ENCODE data around the gene TOMM40.
A peak's percentile ranks its signal among the peaks of the same experiment; 100 is the strongest.
"Not testable (repeated sequence)": the region's sequence is repeated elsewhere in the genome, so short reads cannot be mapped to it uniquely, and the experiment has no call there.

The TOMM40 gene

DNA sequence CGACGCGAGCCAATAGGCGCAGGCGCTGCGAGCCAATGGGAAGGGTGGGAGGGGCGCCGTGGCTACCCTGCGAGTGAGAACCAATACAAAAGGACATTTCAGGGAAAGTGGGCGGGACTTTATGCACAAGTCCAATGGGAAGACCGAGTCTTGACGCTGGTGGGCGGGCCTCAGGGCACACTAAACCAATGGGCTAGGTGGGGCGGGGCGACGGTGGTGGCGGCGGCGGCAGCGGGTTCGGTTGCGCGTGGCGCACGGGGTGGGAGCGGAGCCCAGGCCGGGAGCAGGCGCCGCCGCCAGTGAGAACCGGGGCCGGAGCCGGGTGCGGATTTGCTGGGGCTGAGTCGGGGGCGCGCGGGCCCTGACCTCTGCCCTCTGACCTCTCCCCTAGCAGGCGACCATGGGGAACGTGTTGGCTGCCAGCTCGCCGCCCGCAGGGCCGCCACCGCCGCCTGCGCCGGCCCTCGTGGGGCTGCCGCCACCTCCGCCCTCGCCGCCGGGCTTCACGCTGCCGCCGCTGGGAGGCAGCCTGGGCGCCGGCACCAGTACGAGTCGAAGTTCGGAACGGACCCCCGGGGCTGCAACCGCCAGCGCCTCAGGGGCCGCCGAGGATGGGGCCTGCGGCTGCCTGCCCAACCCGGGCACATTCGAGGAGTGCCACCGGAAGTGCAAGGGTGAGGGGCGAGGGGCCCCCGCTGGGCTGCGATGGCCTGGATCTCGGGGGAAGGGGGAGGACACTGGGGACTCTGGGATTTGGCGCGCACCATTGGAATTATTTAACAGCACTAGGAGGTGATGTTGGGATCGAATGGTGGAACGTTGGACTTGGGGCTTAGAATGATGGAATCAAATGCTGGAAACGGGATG lies at the start of gene TOMM40:
Gene TOMM40, plus strand, starts transcription at position 239 of the 867 bp plus-strand sequence. Its CDS starts 162 bp downstream, at position 401.
- DNase-seq = peak; percentile 100

GRCh38 chr19:44845286-44845611 lies 45.8 kb upstream of the TOMM40 start:
- DNase-seq = no peak

- DNase-seq = peak; percentile 95
Observed at GRCh38 chr19:44845612-44846454, 45.2 kb upstream of the TOMM40 start, which contains the start of gene NECTIN2. Gene NECTIN2 (plus strand): TSS chr19:44846297. CDS start chr19:44846526, 229 bp downstream.

GRCh38 chr19:44846455-44847143 lies 44.5 kb upstream of the TOMM40 start:
- DNase-seq = no peak

- no peak for DNase-seq
Observed at GRCh38 chr19:44847144-44848035, 43.7 kb upstream of the TOMM40 start.

- DNase-seq = no peak
Observed at GRCh38 chr19:44848036-44848811, 42.8 kb upstream of the TOMM40 start.

DNA sequence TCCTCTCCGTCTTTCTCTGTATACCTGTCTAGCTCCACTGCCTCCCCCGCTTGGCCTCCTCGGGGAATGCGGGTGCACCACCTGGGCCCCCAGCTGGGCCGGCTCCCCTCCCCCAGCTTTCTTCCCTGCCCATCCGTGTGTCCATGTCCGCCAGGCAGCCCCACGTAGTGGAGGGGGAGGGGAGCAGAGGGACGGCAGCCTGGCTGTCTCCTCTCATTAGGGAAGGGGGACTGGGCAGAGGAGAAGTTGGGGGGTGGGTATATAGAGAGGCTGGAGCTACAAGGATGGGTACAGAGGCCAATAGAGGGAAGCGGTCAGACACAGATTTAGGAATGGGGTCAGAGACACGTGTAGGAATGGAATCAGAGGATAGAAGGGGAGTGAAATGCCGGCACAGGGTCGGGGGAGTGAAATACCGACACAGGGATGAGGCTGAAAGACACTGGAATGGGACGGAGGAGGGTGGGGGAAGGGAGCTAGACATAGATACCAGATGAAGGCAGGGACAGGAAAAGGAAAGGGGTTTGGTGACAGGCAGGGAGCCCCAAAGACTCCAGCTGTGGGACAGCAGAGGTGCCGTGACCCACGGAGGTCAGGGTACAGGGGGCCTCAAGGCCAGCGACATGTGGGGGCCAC lies 42.1 kb upstream of the TOMM40 start:
- DNase-seq = no peak

DNA sequence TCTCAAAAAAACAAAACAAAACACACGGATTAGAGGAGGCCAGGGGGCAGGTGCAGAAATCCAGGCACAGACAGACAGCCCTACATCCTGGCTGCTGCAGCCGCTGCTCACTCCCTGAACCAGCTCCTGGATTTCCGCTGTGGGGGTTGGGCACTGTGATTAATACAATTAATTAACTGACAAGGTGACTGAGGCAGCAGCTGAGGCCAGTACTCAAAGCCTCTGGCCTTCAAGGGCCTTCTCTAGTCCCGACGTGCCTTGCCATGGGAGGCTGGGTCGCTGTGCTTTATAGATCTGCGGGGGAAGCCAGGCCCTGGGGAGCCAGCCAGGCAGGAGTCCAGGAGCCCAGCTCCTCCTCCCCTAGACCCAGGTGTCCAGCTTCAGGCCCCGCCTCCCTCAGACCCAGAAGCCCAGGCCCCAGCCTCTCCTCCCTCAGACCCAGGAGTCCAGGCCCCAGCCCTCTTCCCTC lies 40.4 kb upstream of the TOMM40 start:
- DNase-seq = no peak

DNA sequence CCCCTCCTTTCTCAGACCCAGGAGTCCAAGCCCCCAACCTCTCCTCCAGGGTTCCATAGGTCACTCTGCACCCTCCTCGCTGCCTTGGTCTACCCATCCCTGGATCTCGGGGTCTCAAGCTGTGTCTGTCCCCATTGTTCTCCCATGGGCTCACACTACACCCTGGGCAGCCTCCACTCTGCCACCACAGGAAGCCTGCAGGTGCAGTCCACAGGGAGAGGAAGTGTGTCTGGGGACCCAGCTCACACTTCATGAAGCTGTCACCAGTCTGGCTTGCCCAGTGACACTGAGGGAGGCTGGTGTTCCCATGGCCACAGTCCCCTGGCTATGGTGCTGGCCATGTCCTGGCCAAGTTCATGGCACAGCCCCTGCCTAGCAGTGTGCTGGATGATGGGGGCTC lies 39.6 kb upstream of the TOMM40 start:
- DNase-seq = no peak

DNA sequence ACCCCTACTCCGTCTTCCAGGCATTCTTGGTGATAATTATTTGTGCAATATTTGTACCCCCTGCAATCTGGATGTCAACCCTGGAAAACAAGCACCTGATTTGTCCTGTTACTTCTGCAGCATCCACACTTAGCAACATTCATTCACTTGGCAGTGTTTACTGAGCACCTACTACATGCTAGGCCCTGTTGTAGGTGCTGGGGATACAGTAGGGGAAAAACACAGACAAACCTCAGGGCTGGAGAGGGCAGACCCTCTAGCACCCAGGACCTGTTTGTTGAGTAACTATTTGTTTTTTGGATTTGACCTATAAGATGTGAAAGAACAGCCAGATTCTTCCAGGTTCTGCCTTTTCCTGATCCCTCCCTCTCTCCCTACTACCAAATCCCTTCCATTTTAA lies 35.4 kb upstream of the TOMM40 start:
- no peak for DNase-seq

GRCh38 chr19:44856421-44857083 lies 34.5 kb upstream of the TOMM40 start:
- peak; percentile 48 for DNase-seq

DNA sequence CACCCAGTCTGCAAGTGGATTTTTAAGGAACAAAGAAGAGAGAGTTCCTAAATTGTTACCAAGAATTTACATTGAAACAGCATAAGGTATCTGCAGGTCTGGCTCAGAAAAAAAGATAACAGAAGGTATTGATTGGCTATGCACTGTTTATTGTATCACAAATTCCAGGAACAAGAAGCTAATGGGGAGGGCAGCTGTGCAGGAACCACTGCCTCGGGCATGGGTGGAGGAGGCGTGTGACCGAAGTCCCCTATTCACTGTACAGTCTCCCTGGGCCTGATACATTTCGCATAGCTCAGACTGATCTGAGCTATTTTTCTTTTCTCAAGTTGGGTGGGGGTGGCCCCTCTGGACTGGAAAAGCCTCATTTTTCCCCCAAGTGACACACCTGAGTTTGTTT lies 33.2 kb upstream of the TOMM40 start:
- no peak for DNase-seq

- not testable (repeated sequence) for DNase-seq
Observed at GRCh38 chr19:44861576-44861975, 29.5 kb upstream of the TOMM40 start.

- no peak for DNase-seq
Observed at GRCh38 chr19:44863990-44864389, 27.1 kb upstream of the TOMM40 start.

DNA sequence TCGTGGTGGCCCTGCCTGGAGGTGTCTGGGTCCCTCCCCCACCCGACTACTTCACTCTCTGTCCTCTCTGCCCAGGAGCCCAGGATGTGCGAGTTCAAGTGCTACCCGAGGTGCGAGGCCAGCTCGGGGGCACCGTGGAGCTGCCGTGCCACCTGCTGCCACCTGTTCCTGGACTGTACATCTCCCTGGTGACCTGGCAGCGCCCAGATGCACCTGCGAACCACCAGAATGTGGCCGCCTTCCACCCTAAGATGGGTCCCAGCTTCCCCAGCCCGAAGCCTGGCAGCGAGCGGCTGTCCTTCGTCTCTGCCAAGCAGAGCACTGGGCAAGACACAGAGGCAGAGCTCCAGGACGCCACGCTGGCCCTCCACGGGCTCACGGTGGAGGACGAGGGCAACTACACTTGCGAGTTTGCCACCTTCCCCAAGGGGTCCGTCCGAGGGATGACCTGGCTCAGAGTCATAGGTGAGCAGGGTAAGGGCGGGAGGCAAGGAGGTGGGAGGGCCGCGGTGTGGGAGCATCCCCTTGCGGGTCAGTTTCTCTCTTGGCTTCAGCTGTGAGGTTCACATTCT lies 25.8 kb upstream of the TOMM40 start:
- DNase-seq = no peak

- DNase-seq = peak; percentile 57
Observed at GRCh38 chr19:44866664-44867063, 24.4 kb upstream of the TOMM40 start.

DNA sequence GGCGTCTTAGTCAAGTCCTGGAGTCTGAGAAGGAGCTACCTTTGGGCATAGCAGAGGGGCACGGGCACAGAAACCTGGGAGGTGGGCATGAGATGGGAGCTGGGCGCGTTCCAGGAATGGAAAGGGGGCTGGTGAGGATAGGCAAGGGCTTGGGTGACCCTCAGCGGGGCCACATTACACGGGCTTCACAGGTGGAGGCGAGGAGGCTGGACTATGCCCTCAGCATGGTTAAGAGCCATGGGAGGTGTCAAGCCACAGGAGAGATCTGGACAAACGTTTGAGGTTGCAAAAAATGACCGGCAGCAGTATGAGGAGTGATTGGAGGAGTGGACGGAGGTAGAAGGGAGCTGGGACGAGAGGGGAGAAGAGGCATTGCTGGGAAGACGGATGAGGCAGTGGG lies 23.5 kb upstream of the TOMM40 start:
- DNase-seq = no peak

GRCh38 chr19:44869733-44870470 lies 21.2 kb upstream of the TOMM40 start:
- no peak for DNase-seq

DNA sequence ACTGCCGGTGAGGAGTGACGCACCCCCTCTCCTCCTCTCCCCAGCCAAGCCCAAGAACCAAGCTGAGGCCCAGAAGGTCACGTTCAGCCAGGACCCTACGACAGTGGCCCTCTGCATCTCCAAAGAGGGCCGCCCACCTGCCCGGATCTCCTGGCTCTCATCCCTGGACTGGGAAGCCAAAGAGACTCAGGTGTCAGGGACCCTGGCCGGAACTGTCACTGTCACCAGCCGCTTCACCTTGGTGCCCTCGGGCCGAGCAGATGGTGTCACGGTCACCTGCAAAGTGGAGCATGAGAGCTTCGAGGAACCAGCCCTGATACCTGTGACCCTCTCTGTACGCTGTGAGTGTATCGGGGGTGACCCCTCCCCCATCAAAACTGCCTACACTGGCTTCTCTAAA lies 19.2 kb upstream of the TOMM40 start:
- DNase-seq = no peak

Data from NCI-H2029 (cell line).